Trophoblast cell (in vitro differentiated cells and primary cell): Measurements from ENCODE around the gene LGALSL.

Experiments used
- DNase-seq, 2 donors: peaks; one replicate each; pipeline ENCODE4 v3.0.0-alpha.2; 2016
- H2AFZ ChIP-seq: 2 replicates; pipeline ENCODE4 v1.6.1; 2013; ENCODE audit warnings: low read length, moderate library complexity, mild to moderate bottlenecking; ENCODE audit not compliant: insufficient read depth, poor library complexity
- H2AK5ac ChIP-seq: 2 replicates; pipeline ENCODE4 v1.6.1; 2013; ENCODE audit warnings: mild to moderate bottlenecking, low read length
- H2BK120ac ChIP-seq: 2 replicates; pipeline ENCODE4 v1.6.1; 2013; ENCODE audit warnings: low read length, mild to moderate bottlenecking, moderate library complexity; ENCODE audit not compliant: insufficient read depth, poor library complexity
- H2BK12ac ChIP-seq: 2 replicates; pipeline ENCODE4 v1.6.1; 2013; ENCODE audit warnings: mild to moderate bottlenecking, low read length, moderate library complexity
- H2BK5ac ChIP-seq: 2 replicates; pipeline ENCODE4 v1.6.1; 2013; ENCODE audit warnings: low read length, low read depth, moderate library complexity, mild to moderate bottlenecking; ENCODE audit not compliant: poor library complexity
- H3K14ac ChIP-seq: 2 replicates; pipeline ENCODE4 v1.6.1; 2013; ENCODE audit warnings: mild to moderate bottlenecking, low read length
- H3K18ac ChIP-seq: 2 replicates; pipeline ENCODE4 v1.6.1; 2013; ENCODE audit warnings: mild to moderate bottlenecking, low read length
- H3K23ac ChIP-seq: 2 replicates; pipeline ENCODE4 v1.6.1; 2013; ENCODE audit warnings: low read length
- H3K27ac ChIP-seq: 2 replicates; pipeline ENCODE4 v1.5.1; 2013; ENCODE audit warnings: low read depth, mild to moderate bottlenecking, inconsistent platforms, low read length, moderate library complexity
- H3K27me3 ChIP-seq: 2 replicates; pipeline ENCODE4 v1.6.1; 2013; ENCODE audit warnings: inconsistent platforms, mild to moderate bottlenecking, low read length, moderate library complexity; ENCODE audit not compliant: insufficient read depth
- H3K36me3 ChIP-seq, 2 experiments: 1 replicate in 1 of 2; 2 replicates in 1 of 2; pipeline ENCODE4 v1.6.1; 2013; ENCODE audit warnings: low read length in 2 of 2, mild to moderate bottlenecking in 2 of 2, moderate library complexity in 1 of 2; ENCODE audit not compliant: insufficient read depth in 2 of 2, control insufficient read depth in 1 of 2
- H3K4ac ChIP-seq: 2 replicates; pipeline ENCODE4 v1.6.1; 2013; ENCODE audit warnings: low read depth, mild to moderate bottlenecking, low read length, moderate library complexity
- H3K4me1 ChIP-seq, 2 experiments: 1 replicate in 1 of 2; 2 replicates in 1 of 2; pipeline ENCODE4 v1.6.1; 2013; ENCODE audit warnings: low read length in 2 of 2, mild to moderate bottlenecking in 2 of 2, moderate library complexity in 1 of 2; ENCODE audit not compliant: insufficient read depth in 2 of 2, control insufficient read depth in 1 of 2
- H3K4me2 ChIP-seq: 2 replicates; pipeline ENCODE4 v1.6.1; 2013; ENCODE audit warnings: inconsistent platforms, mild to moderate bottlenecking, low read length, moderate library complexity
- H3K4me3 ChIP-seq: 2 replicates; pipeline ENCODE4 v1.5.1; 2013; ENCODE audit warnings: mild to moderate bottlenecking, low read depth, low read length, inconsistent platforms
- H3K79me1 ChIP-seq: one replicate; pipeline ENCODE4 v1.6.1; 2013; ENCODE audit warnings: low read length
- H3K79me2 ChIP-seq: 2 replicates; pipeline ENCODE4 v1.6.1; 2013; ENCODE audit warnings: low read length, mild to moderate bottlenecking; ENCODE audit not compliant: control insufficient read depth, insufficient read depth, poor library complexity
- H3K9ac ChIP-seq: 2 replicates; pipeline ENCODE4 v1.6.1; 2013; ENCODE audit warnings: mild to moderate bottlenecking, low read length
- H3K9me3 ChIP-seq: 2 replicates; pipeline ENCODE4 v1.6.1; 2013; ENCODE audit warnings: low read depth, mild to moderate bottlenecking, control low read depth, inconsistent platforms, low read length; ENCODE audit not compliant: insufficient read depth
- H4K12ac ChIP-seq: 2 replicates; pipeline ENCODE4 v1.6.1; 2013; ENCODE audit warnings: low read depth, mild to moderate bottlenecking, low read length, moderate library complexity
- H4K8ac ChIP-seq: 2 replicates; pipeline ENCODE4 v1.6.1; 2013; ENCODE audit warnings: low read depth, mild to moderate bottlenecking, low read length, moderate library complexity
- H4K91ac ChIP-seq: one replicate; pipeline ENCODE4 v1.6.1; 2013; ENCODE audit warnings: low read depth, mild to moderate bottlenecking, low read length, moderate library complexity
- WGBS: extraction: QIAGEN DNeasy Blood & Tissue Kit; methylation state at CpG from one replicate; pipeline ENCODE4 v1.1.7; 2013; ENCODE audit warnings: missing lambda C conversion rate; ENCODE audit not compliant: insufficient read length, insufficient coverage; ENCODE audit errors: extremely low coverage; 5-methylcytosine and 5-hydroxymethylcytosine counted together

The LGALSL gene

DNA sequence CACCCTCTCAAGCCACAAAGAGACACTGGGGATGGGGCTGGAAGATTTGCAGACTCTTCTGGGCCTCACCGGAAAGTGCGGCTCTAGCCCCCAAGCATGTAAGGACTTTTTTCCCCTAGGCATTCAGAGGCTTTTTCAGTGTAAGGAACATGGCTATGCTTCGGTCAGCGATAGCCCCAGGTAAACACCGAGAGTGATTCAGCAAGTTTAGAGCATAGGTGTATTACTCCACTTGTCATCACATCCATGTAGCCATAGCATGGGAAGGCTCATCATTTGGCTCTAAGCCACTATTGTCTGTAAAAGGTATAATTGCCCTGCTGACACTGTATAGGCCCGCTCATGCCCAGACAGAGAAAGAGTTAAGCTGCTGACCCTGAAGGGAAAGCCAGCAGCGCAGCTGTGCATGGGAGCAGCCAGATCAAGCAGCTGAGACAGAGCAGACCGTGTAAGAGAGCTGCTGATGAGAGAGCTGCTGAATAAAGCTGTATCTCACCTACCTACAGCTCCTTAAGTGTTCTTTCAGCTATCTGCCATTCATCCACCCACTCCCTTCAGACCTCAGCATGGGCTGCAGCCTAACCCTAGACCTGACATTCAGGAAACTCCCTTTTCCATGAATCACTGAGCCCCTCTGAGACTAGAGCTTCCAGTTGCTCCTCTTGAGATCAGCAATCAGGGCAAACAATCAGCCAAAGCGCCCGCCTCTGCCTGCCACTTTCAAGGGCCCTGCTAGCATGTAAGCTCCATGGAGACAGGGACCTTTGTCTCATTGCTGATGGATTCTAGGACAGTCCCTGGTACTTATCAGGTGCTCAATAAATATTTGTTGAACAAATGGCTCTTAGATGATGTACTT, 25.5 kb downstream of the LGALSL start:
- DNase-seq = peak in 1 of 2 donors; percentile 56
- Histone ChIP-seq H3K14ac (peak overlapping the region; percentile 65), H3K4me1 (peaks cover 2 to 5% of the 10 kb centered on the region in 2 experiments), H3K79me1 (peaks cover 2% of the 10 kb centered on the region), H2AFZ (no peak overlapping the region), H3K9ac (no peak overlapping the region), H3K36me3 (no peaks in the 10 kb centered on the region), H3K27me3 (no peaks in the 10 kb centered on the region), H3K9me3 (no peaks in the 10 kb centered on the region), H2BK12ac (peak overlapping the region; percentile 15), H3K18ac (no peak overlapping the region), H4K91ac (no peak overlapping the region), H3K27ac (no peak overlapping the region), H2BK120ac (no peak overlapping the region), H3K23ac (no peak overlapping the region), H4K12ac (no peak overlapping the region), H4K8ac (peak overlapping the region; percentile 35), H3K4me3 (no peak overlapping the region), H3K79me2 (no peaks in the 10 kb centered on the region), H2AK5ac (no peak overlapping the region), H3K4ac (no peak overlapping the region), H3K4me2 (no peak overlapping the region), H2BK5ac (no peak overlapping the region)
- WGBS = no CpG with 5 or more reads among the region's 10 CpGs

- Histone ChIP-seq H4K8ac (no peak overlapping the region), H3K36me3 (no peaks in the 10 kb centered on the region), H3K79me1 (peaks cover 2% of the 10 kb centered on the region), H3K9ac (no peak overlapping the region), H3K4me1 (peaks cover 2 to 5% of the 10 kb centered on the region in 2 experiments), H2AK5ac (no peak overlapping the region), H4K91ac (no peak overlapping the region), H3K14ac (no peak overlapping the region), H2BK5ac (no peak overlapping the region), H3K18ac (no peak overlapping the region), H3K27ac (no peak overlapping the region), H2BK12ac (no peak overlapping the region), H3K9me3 (no peaks in the 10 kb centered on the region), H3K23ac (no peak overlapping the region), H2AFZ (no peak overlapping the region), H3K4ac (no peak overlapping the region), H4K12ac (no peak overlapping the region), H3K4me3 (no peak overlapping the region), H2BK120ac (no peak overlapping the region), H3K27me3 (no peaks in the 10 kb centered on the region), H3K79me2 (no peaks in the 10 kb centered on the region), H3K4me2 (no peak overlapping the region)
- WGBS = no CpG with 5 or more reads among the region's 5 CpGs
- DNase-seq = no peak
These were observed 27.7 kb downstream of the LGALSL start for GRCh38 chr2:64481665-64482064.

GRCh38 chr2:64482243-64482642, 28.3 kb downstream of the LGALSL start:
- Histone ChIP-seq H4K91ac (no peak overlapping the region), H2AFZ (no peak overlapping the region), H3K4me3 (no peak overlapping the region), H4K8ac (no peak overlapping the region), H3K27ac (no peak overlapping the region), H3K79me1 (peaks cover 2% of the 10 kb centered on the region), H2AK5ac (no peak overlapping the region), H4K12ac (no peak overlapping the region), H3K4me2 (no peak overlapping the region), H3K18ac (no peak overlapping the region), H3K4me1 (peaks cover 2 to 5% of the 10 kb centered on the region in 2 experiments), H3K27me3 (no peaks in the 10 kb centered on the region), H3K79me2 (no peaks in the 10 kb centered on the region), H3K23ac (no peak overlapping the region), H3K14ac (no peak overlapping the region), H2BK12ac (no peak overlapping the region), H3K9ac (no peak overlapping the region), H3K36me3 (no peaks in the 10 kb centered on the region), H3K4ac (no peak overlapping the region), H2BK5ac (no peak overlapping the region), H2BK120ac (no peak overlapping the region), H3K9me3 (no peaks in the 10 kb centered on the region)
- WGBS = no CpG with 5 or more reads among the region's 1 CpG
- DNase-seq = peak in 1 of 2 donors; percentile 31

DNA sequence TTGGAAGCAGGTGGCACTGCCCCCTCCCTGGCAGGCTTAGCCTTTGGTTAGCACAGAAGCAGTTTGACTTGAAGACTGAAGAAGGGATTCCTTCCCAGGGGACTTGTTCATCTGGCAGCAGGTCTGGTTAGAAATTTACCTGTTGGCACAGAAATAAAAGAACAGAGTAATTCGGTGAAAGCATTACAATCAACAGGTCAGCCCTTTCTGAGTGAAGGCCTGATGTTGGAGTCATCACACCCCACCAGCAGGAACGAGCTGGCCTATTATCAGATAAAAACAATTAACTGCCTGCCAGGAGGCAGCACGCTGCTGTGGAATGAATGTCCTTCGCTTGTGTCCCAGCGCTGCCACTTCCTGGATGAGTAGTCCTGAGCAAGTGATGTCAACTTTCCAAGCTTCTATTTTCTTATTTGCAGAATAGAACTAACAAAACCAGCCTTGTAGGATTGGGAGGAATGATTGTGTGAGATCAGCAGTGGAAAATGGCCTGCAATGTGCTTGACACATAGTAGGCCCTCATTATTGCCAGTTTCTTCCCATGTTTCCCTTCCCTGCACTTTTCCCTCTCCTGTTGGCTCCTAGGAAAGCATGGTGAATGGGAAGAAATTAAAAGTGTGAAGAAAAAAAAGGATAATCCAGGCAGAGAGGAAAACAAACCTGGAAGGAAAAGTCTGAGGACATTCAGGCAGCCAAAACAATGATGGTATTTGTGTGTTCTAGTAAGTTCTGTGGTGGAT, 29.0 kb downstream of the LGALSL start:
- Histone ChIP-seq H3K27ac (no peak overlapping the region), H4K12ac (no peak overlapping the region), H3K36me3 (no peaks in the 10 kb centered on the region), H2AFZ (no peak overlapping the region), H2AK5ac (no peak overlapping the region), H3K79me2 (no peaks in the 10 kb centered on the region), H3K4ac (no peak overlapping the region), H4K8ac (no peak overlapping the region), H4K91ac (no peak overlapping the region), H3K27me3 (no peaks in the 10 kb centered on the region), H2BK5ac (no peak overlapping the region), H3K79me1 (peaks cover 2% of the 10 kb centered on the region), H2BK120ac (no peak overlapping the region), H3K4me2 (no peak overlapping the region), H2BK12ac (no peak overlapping the region), H3K18ac (no peak overlapping the region), H3K9me3 (no peaks in the 10 kb centered on the region), H3K9ac (no peak overlapping the region), H3K23ac (no peak overlapping the region), H3K4me3 (no peak overlapping the region), H3K4me1 (peaks cover 2 to 5% of the 10 kb centered on the region in 2 experiments), H3K14ac (no peak overlapping the region)
- peak; percentile 92 for DNase-seq
- no CpG with 5 or more reads among the region's 5 CpGs for WGBS
